HG03045 (cell line): ENCODE data around the gene GPC6.
"Not testable (repeated sequence)": the region's sequence is repeated elsewhere in the genome, so short reads cannot be mapped to it uniquely, and the experiment has no call there.

Experiments
- ATAC-seq: cut with Tn5 transposase; IDR thresholded peaks from one replicate; pipeline ENCODE4 v1.9.1; 2021; ENCODE audit warnings: mild to moderate bottlenecking, moderate library complexity; ENCODE audit not compliant: unreplicated experiment

The GPC6 gene

GRCh38 chr13:94181461-94182107, 955.0 kb downstream of the GPC6 start:
- ATAC-seq, result no peak

GRCh38 chr13:94182185-94182761, 955.7 kb downstream of the GPC6 start:
- ATAC-seq, result no peak

GRCh38 chr13:94186470-94186869, 959.9 kb downstream of the GPC6 start:
- no peak for ATAC-seq

GRCh38 chr13:94188201-94188854, 961.7 kb downstream of the GPC6 start:
- no peak for ATAC-seq

GRCh38 chr13:94192431-94192975, 965.9 kb downstream of the GPC6 start:
- ATAC-seq, result no peak

- ATAC-seq, result no peak
These were observed 969.1 kb downstream of the GPC6 start for GRCh38 chr13:94195715-94196114.

GRCh38 chr13:94196413-94196812, 969.8 kb downstream of the GPC6 start:
- no peak for ATAC-seq

- no peak for ATAC-seq
These were observed 972.1 kb downstream of the GPC6 start for GRCh38 chr13:94198681-94199080.

- no peak for ATAC-seq
These were observed 972.5 kb downstream of the GPC6 start for GRCh38 chr13:94199135-94199534.

GRCh38 chr13:94201022-94201421, 974.4 kb downstream of the GPC6 start:
- no peak for ATAC-seq

GRCh38 chr13:94204163-94204562, 977.6 kb downstream of the GPC6 start:
- ATAC-seq, result no peak

- ATAC-seq, result no peak
These were observed 978.3 kb downstream of the GPC6 start for GRCh38 chr13:94204946-94205345.

- ATAC-seq, result no peak
These were observed 979.3 kb downstream of the GPC6 start for GRCh38 chr13:94205896-94206295.

- no peak for ATAC-seq
These were observed 982.5 kb downstream of the GPC6 start for GRCh38 chr13:94209117-94209516.

- ATAC-seq, result not testable (repeated sequence)
These were observed 983.3 kb downstream of the GPC6 start for GRCh38 chr13:94209913-94210312.

GRCh38 chr13:94210816-94211215, 984.2 kb downstream of the GPC6 start:
- ATAC-seq, result no peak

- ATAC-seq, result no peak
These were observed 985.6 kb downstream of the GPC6 start for GRCh38 chr13:94212196-94212595.

GRCh38 chr13:94214121-94214520, 987.5 kb downstream of the GPC6 start:
- no peak for ATAC-seq

GRCh38 chr13:94214975-94215374, 988.4 kb downstream of the GPC6 start:
- no peak for ATAC-seq

GRCh38 chr13:94216476-94216875, 989.9 kb downstream of the GPC6 start:
- ATAC-seq, result no peak

GRCh38 chr13:94217370-94217769, 990.8 kb downstream of the GPC6 start:
- no peak for ATAC-seq

GRCh38 chr13:94218537-94218936, 991.9 kb downstream of the GPC6 start:
- no peak for ATAC-seq
